Right lobe of liver (tissue), 4 donors: ENCODE measurements around the gene SLC9A5.

Experiments used
- POLR2A ChIP-seq: fragments of 450-650 bp; IDR thresholded peaks from one replicate; pipeline ENCODE4 v1.6.1; 2017; ENCODE audit warnings: antibody characterized with exemption, mild to moderate bottlenecking
- TF ChIP-seq, protein P1 (sequence below), 4 donors: fragments of 200-600 bp in 3 of 4; fragments of 450-650 bp in 1 of 4; IDR thresholded peaks; one replicate each; pipeline versions ENCODE4 v1.5.1 to v1.8.0; 2016 to 2022; ENCODE audit warnings: antibody characterized with exemption in 4 of 4, mild to moderate bottlenecking in 2 of 4
- donor health status: DM: no; HTN: no; CAD: no.
- donor health status: DM: no; HTN: no; CAD: no.
- donor health status: DM: no; HTN: yes; CAD: no.

DNA sequence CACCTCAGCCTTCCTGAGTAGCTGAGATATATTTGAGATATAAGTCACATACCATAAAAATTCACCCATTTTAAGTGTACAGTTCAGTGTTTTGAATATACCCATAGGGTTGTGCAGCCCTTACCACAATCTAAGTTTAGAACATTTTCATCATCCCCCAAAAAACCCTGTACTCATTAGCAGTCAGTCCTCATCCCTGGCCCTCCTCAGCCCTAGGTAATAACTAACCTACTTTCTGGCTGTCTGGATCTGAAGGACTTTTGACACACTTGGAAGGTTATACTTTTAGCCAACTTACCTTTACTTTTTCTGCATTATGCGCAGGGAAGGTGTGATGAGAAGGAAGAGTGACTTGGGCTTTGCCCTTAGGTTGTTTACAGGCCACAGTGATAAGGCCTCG, 26.5 kb downstream of the SLC9A5 start:
- TF ChIP-seq, protein P1, sequence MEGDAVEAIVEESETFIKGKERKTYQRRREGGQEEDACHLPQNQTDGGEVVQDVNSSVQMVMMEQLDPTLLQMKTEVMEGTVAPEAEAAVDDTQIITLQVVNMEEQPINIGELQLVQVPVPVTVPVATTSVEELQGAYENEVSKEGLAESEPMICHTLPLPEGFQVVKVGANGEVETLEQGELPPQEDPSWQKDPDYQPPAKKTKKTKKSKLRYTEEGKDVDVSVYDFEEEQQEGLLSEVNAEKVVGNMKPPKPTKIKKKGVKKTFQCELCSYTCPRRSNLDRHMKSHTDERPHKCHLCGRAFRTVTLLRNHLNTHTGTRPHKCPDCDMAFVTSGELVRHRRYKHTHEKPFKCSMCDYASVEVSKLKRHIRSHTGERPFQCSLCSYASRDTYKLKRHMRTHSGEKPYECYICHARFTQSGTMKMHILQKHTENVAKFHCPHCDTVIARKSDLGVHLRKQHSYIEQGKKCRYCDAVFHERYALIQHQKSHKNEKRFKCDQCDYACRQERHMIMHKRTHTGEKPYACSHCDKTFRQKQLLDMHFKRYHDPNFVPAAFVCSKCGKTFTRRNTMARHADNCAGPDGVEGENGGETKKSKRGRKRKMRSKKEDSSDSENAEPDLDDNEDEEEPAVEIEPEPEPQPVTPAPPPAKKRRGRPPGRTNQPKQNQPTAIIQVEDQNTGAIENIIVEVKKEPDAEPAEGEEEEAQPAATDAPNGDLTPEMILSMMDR (IDR thresholded peaks at IDR 0.05): no peak
- no peak for TF ChIP-seq POLR2A
